HepG2 (cell line): ENCODE data around the gene DLG2.

Source experiments
- ZNF510 ChIP-seq: sonication (generic); formaldehyde crosslinking; IDR thresholded peaks from 2 replicates; pipeline ENCODE4 v1.4.0; 2020; ENCODE audit warnings: low read depth, mild to moderate bottlenecking, missing genetic modification reagents
- ZNF598 ChIP-seq: sonication (generic); formaldehyde crosslinking; IDR thresholded peaks from 2 replicates; pipeline ENCODE4 v1.5.1; 2020; ENCODE audit warnings: mild to moderate bottlenecking, missing genetic modification reagents, borderline replicate concordance

GRCh38 chr11:84384731-84385130 lies 1242.4 kb downstream of the DLG2 start:
- TF ChIP-seq ZNF510 (CRISPR knock-in tag) (no peak), ZNF598 (CRISPR knock-in tag) (no peak)
